Kidney glomerular epithelial cell (primary cell): ENCODE results near the gene FRZB.
"Not testable (repeated sequence)": the region's sequence is repeated elsewhere in the genome, so short reads cannot be mapped to it uniquely, and the experiment has no call there.

Source experiments
- DNase-seq: peaks from one replicate; lab custom pipeline; 2025; lab: John Stamatoyannopoulos, UW

The FRZB gene

GRCh38 chr2:182866461-182867406, at the start of gene FRZB:
Gene FRZB (minus strand): TSS chr2:182866637. CDS start chr2:182866552, 85 bp downstream.
- no peak for DNase-seq

GRCh38 chr2:182915369-182916326, 49.2 kb upstream of the FRZB start:
- DNase-seq: peak; percentile 66

- no peak for DNase-seq
Observed at GRCh38 chr2:182914852-182915251, 48.4 kb upstream of the FRZB start.

GRCh38 chr2:182913064-182913463, 46.6 kb upstream of the FRZB start:
- no peak for DNase-seq

- no peak for DNase-seq
Observed at GRCh38 chr2:182912518-182912915, 46.1 kb upstream of the FRZB start.

GRCh38 chr2:182911813-182912517, 45.5 kb upstream of the FRZB start:
- no peak for DNase-seq

- DNase-seq: no peak
Observed at GRCh38 chr2:182910965-182911364, 44.5 kb upstream of the FRZB start.

GRCh38 chr2:182907081-182907830, 40.8 kb upstream of the FRZB start:
- DNase-seq: no peak

- DNase-seq: no peak
Observed at GRCh38 chr2:182906454-182906853, 40.0 kb upstream of the FRZB start.

- no peak for DNase-seq
Observed at GRCh38 chr2:182904844-182905243, 38.4 kb upstream of the FRZB start.

GRCh38 chr2:182903566-182903965, 37.1 kb upstream of the FRZB start:
- no peak for DNase-seq

- DNase-seq: no peak
Observed at GRCh38 chr2:182901748-182902147, 35.3 kb upstream of the FRZB start.

- DNase-seq: no peak
Observed at GRCh38 chr2:182898718-182899117, 32.3 kb upstream of the FRZB start.

GRCh38 chr2:182897137-182897536, 30.7 kb upstream of the FRZB start:
- DNase-seq: no peak

- no peak for DNase-seq
Observed at GRCh38 chr2:182895798-182896197, 29.4 kb upstream of the FRZB start.

- no peak for DNase-seq
Observed at GRCh38 chr2:182895169-182895568, 28.7 kb upstream of the FRZB start.

GRCh38 chr2:182894174-182894573, 27.7 kb upstream of the FRZB start:
- no peak for DNase-seq

- DNase-seq: no peak
Observed at GRCh38 chr2:182893666-182894065, 27.2 kb upstream of the FRZB start.

GRCh38 chr2:182893035-182893434, 26.6 kb upstream of the FRZB start:
- not testable (repeated sequence) for DNase-seq

- DNase-seq: no peak
Observed at GRCh38 chr2:182891611-182892010, 25.2 kb upstream of the FRZB start.

GRCh38 chr2:182890773-182891378, 24.4 kb upstream of the FRZB start:
- DNase-seq: no peak
